Measurements from ENCODE around the gene PYGM.

PYGM gene

GRCh38 chr11:64723907-64724862 is 35.6 kb downstream of the PYGM start:
- Histone ChIP-seq H3K27me3 (ENCODE audit: control insufficient read depth in 3 of 3, insufficient read depth in 3 of 3, low read depth in 1 of 3, low read length in 3 of 3) (peaks cover 0 to 15% (median 7%) of the 10 kb centered on the region in 3 experiments), H3K4me1 (ENCODE audit: control insufficient read depth in 2 of 2, insufficient read depth in 1 of 2, low read depth in 1 of 2, low read length in 2 of 2) (peaks cover 22 to 43% of the 10 kb centered on the region in 2 donors), H2BK5ac (ENCODE audit: low read length) (peak overlapping the region; percentile 61), H3K4me2 (ENCODE audit: insufficient read depth, low read length, poor library complexity, severe bottlenecking) (no peak overlapping the region), H2AFZ (ENCODE audit: low read length) (peak overlapping the region; percentile 99), H3K4me3 (ENCODE audit: low read length in 2 of 2) (no peak overlapping the region), H2AK5ac (ENCODE audit: low read depth, low read length) (peak overlapping the region; percentile 48), H2BK120ac (ENCODE audit: low read depth, low read length) (peak overlapping the region; percentile 52), H3K9me3 (replicated peaks in 1 of 2; ENCODE audit: control insufficient read depth in 2 of 2, insufficient read depth in 1 of 2, low read depth in 1 of 2, low read length in 2 of 2) (no peaks in the 10 kb centered on the region), H3K4ac (ENCODE audit: low read length) (no peak overlapping the region), H4K91ac (ENCODE audit: low read depth, low read length, poor library complexity) (peak overlapping the region; percentile 79), H3K9ac (ENCODE audit: low read depth, low read length, poor library complexity) (no peak overlapping the region), H2BK15ac (ENCODE audit: low read length) (peak overlapping the region; percentile 23), H3K36me3 (replicated peaks in 1 of 2; ENCODE audit: control insufficient read depth in 2 of 2, insufficient read depth in 2 of 2, low read length in 2 of 2) (no peaks in the 10 kb centered on the region), H3K79me1 (ENCODE audit: low read depth, low read length) (no peaks in the 10 kb centered on the region), H3K27ac (replicated peaks; ENCODE audit: low read length) (no peak overlapping the region), H2BK12ac (ENCODE audit: low read length) (peak overlapping the region; percentile 88), H3K23ac (ENCODE audit: low read depth, low read length, poor library complexity) (peak overlapping the region; percentile 11), H3K18ac (ENCODE audit: low read length) (peak overlapping the region; percentile 91), H4K8ac (ENCODE audit: low read depth, low read length) (peak overlapping the region; percentile 77), H3K14ac (ENCODE audit: low read length) (peak overlapping the region; percentile 79)
- no peak for DNase-seq (ENCODE audit: low spot score)
- no CpG with 5 or more reads among the region's 9 CpGs for WGBS, 2 donors (ENCODE audit: extremely low coverage in 2 of 2, insufficient read length in 2 of 2, insufficient replicate concordance in 1 of 2)

- Histone ChIP-seq H2BK5ac (ENCODE audit: low read length) (peak within 1 kb of the TSS; percentile 61), H3K4ac (ENCODE audit: low read length) (no peak within 1 kb of the TSS), H3K27ac (replicated peaks; ENCODE audit: low read length) (no peak within 1 kb of the TSS), H2BK12ac (ENCODE audit: low read length) (peak within 1 kb of the TSS; percentile 88), H4K8ac (ENCODE audit: low read depth, low read length) (peak within 1 kb of the TSS; percentile 23), H2AFZ (ENCODE audit: low read length) (peak within 1 kb of the TSS; percentile 99), H3K79me1 (ENCODE audit: low read depth, low read length) (no peaks in the 10 kb centered on the region), H3K27me3 (ENCODE audit: control insufficient read depth in 3 of 3, insufficient read depth in 3 of 3, low read depth in 1 of 3, low read length in 3 of 3) (peaks cover 0 to 15% (median 7%) of the 10 kb centered on the region in 3 experiments), H2BK15ac (ENCODE audit: low read length) (peak within 1 kb of the TSS; percentile 23), H3K4me1 (ENCODE audit: control insufficient read depth in 2 of 2, insufficient read depth in 1 of 2, low read depth in 1 of 2, low read length in 2 of 2) (peaks cover 22 to 43% of the 10 kb centered on the region in 2 donors), H2AK5ac (ENCODE audit: low read depth, low read length) (peak within 1 kb of the TSS; percentile 48), H3K14ac (ENCODE audit: low read length) (peak within 1 kb of the TSS; percentile 99), H3K9ac (ENCODE audit: low read depth, low read length, poor library complexity) (peak within 1 kb of the TSS; percentile 88), H2BK120ac (ENCODE audit: low read depth, low read length) (no peak within 1 kb of the TSS), H4K91ac (ENCODE audit: low read depth, low read length, poor library complexity) (no peak within 1 kb of the TSS), H3K4me2 (ENCODE audit: insufficient read depth, low read length, poor library complexity, severe bottlenecking) (peak within 1 kb of the TSS; percentile 99), H3K23ac (ENCODE audit: low read depth, low read length, poor library complexity) (peak within 1 kb of the TSS; percentile 77), H3K36me3 (replicated peaks in 1 of 2; ENCODE audit: control insufficient read depth in 2 of 2, insufficient read depth in 2 of 2, low read length in 2 of 2) (no peaks in the 10 kb centered on the region), H3K9me3 (replicated peaks in 1 of 2; ENCODE audit: control insufficient read depth in 2 of 2, insufficient read depth in 1 of 2, low read depth in 1 of 2, low read length in 2 of 2) (no peaks in the 10 kb centered on the region), H3K4me3 (ENCODE audit: low read length in 2 of 2) (peak within 1 kb of the TSS; percentile 54 to 81), H3K18ac (ENCODE audit: low read length) (peak within 1 kb of the TSS; percentile 99)
- WGBS, 2 donors (ENCODE audit: extremely low coverage in 2 of 2, insufficient read length in 2 of 2, insufficient replicate concordance in 1 of 2): no CpG with 5 or more reads among the region's 66 CpGs
- peak; percentile 87 for DNase-seq (ENCODE audit: low spot score)
Observed at GRCh38 chr11:64723117-64723906, 36.5 kb downstream of the PYGM start, which contains the start of gene NRXN2. NRXN2 (minus strand) TSS chr11:64723197; CDS start chr11:64713699, 9,498 bp downstream.

GRCh38 chr11:64722141-64723065 is 37.4 kb downstream of the PYGM start:
- peaks cover 22 to 43% of the 10 kb centered on the region in 2 donors for H3K4me1 ChIP-seq (ENCODE audit: control insufficient read depth in 2 of 2, insufficient read depth in 1 of 2, low read depth in 1 of 2, low read length in 2 of 2)
- no peak overlapping the region for H3K27ac ChIP-seq (replicated peaks; ENCODE audit: low read length)
- peaks cover 0 to 15% (median 7%) of the 10 kb centered on the region in 3 experiments for H3K27me3 ChIP-seq (ENCODE audit: control insufficient read depth in 3 of 3, insufficient read depth in 3 of 3, low read depth in 1 of 3, low read length in 3 of 3)

More at GRCh38 chr11:64722141-64723065, 37.4 kb downstream of the PYGM start:
- Histone ChIP-seq H2BK15ac (ENCODE audit: low read length) (no peak overlapping the region), H3K18ac (ENCODE audit: low read length) (peak overlapping the region; percentile 70), H3K4me2 (ENCODE audit: insufficient read depth, low read length, poor library complexity, severe bottlenecking) (peak overlapping the region; percentile 44), H2BK120ac (ENCODE audit: low read depth, low read length) (no peak overlapping the region), H2AFZ (ENCODE audit: low read length) (peak overlapping the region; percentile 80), H4K91ac (ENCODE audit: low read depth, low read length, poor library complexity) (no peak overlapping the region), H3K4ac (ENCODE audit: low read length) (no peak overlapping the region), H3K36me3 (replicated peaks in 1 of 2; ENCODE audit: control insufficient read depth in 2 of 2, insufficient read depth in 2 of 2, low read length in 2 of 2) (no peaks in the 10 kb centered on the region), H3K79me1 (ENCODE audit: low read depth, low read length) (no peaks in the 10 kb centered on the region), H3K23ac (ENCODE audit: low read depth, low read length, poor library complexity) (no peak overlapping the region), H2BK12ac (ENCODE audit: low read length) (no peak overlapping the region), H4K8ac (ENCODE audit: low read depth, low read length) (peak overlapping the region; percentile 23), H3K9ac (ENCODE audit: low read depth, low read length, poor library complexity) (peak overlapping the region; percentile 17), H3K4me3 (ENCODE audit: low read length in 2 of 2) (peak overlapping the region in 1 of 2 donors; percentile 54), H3K9me3 (replicated peaks in 1 of 2; ENCODE audit: control insufficient read depth in 2 of 2, insufficient read depth in 1 of 2, low read depth in 1 of 2, low read length in 2 of 2) (no peaks in the 10 kb centered on the region), H2AK5ac (ENCODE audit: low read depth, low read length) (peak overlapping the region; percentile 10), H3K14ac (ENCODE audit: low read length) (no peak overlapping the region), H2BK5ac (ENCODE audit: low read length) (no peak overlapping the region)
- WGBS, 2 donors (ENCODE audit: extremely low coverage in 2 of 2, insufficient read length in 2 of 2, insufficient replicate concordance in 1 of 2): no CpG with 5 or more reads among the region's 36 CpGs
- DNase-seq (ENCODE audit: low spot score): no peak
